Coronary artery (tissue), 2 donors: ENCODE measurements around the gene SOD1.
A peak's percentile ranks its signal among the peaks of the same experiment; 100 is the strongest.

ENCODE experiments used
- DNase-seq: peaks from one replicate; pipeline ENCODE4 v3.0.0-alpha.2; 2017; ENCODE audit warnings: low spot score
- H3K27ac ChIP-seq, 2 donors: fragments of 200-600 bp; sonication (generic); one replicate each; pipeline ENCODE4 v1.5.1; 2016 to 2019
- H3K4me3 ChIP-seq: fragments of 200-600 bp; sonication (generic); 2 replicates; pipeline ENCODE4 v1.5.1; 2016; ENCODE audit warnings: mild to moderate bottlenecking, moderate library complexity
- TF ChIP-seq, protein P1 (sequence below): fragments of 200-600 bp; sonication (generic); IDR thresholded peaks from one replicate; pipeline ENCODE4 v1.5.1; 2019; ENCODE audit warnings: antibody characterized with exemption

SOD1 gene

GRCh38 chr21:31659536-31660258, at the start of gene SOD1:
SOD1 (plus strand) TSS chr21:31659693; CDS start chr21:31659770, 77 bp downstream.
- H3K27ac ChIP-seq, result peak within 1 kb of the TSS; percentile 89 to 98
- TF ChIP-seq, protein P1, sequence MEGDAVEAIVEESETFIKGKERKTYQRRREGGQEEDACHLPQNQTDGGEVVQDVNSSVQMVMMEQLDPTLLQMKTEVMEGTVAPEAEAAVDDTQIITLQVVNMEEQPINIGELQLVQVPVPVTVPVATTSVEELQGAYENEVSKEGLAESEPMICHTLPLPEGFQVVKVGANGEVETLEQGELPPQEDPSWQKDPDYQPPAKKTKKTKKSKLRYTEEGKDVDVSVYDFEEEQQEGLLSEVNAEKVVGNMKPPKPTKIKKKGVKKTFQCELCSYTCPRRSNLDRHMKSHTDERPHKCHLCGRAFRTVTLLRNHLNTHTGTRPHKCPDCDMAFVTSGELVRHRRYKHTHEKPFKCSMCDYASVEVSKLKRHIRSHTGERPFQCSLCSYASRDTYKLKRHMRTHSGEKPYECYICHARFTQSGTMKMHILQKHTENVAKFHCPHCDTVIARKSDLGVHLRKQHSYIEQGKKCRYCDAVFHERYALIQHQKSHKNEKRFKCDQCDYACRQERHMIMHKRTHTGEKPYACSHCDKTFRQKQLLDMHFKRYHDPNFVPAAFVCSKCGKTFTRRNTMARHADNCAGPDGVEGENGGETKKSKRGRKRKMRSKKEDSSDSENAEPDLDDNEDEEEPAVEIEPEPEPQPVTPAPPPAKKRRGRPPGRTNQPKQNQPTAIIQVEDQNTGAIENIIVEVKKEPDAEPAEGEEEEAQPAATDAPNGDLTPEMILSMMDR, result no peak
- peak; percentile 95 for DNase-seq
- peak within 1 kb of the TSS; percentile 94 for H3K4me3 ChIP-seq

DNA sequence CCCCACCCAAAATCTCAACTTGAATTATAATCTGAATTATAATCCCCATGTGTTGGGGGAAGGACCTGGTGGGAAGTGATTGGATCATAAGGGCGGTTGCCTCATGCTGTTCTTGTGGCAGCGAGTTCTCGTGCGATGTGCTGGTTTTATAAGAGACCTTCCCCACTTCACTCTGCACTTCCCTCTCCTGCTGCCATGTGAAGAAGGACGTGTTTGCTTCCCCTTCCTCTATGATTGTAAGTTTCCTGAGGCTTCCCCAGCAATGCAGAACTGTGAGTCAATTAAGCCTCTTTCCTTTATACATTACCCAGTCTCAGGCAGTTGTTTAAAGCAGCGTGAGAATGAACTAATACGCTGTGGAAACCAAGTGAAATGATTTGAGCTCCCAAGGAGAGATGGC, 48.0 kb upstream of the SOD1 start:
- no peak for DNase-seq
- H3K27ac ChIP-seq, result no peak overlapping the region
- TF ChIP-seq, protein P1, result no peak
- H3K4me3 ChIP-seq, result no peak overlapping the region

GRCh38 chr21:31612894-31613785, 46.4 kb upstream of the SOD1 start:
- no peak for DNase-seq
- Histone ChIP-seq H3K4me3 (no peak overlapping the region), H3K27ac (no peak overlapping the region)
- TF ChIP-seq, protein P1, result no peak

- Histone ChIP-seq H3K4me3 (no peak overlapping the region), H3K27ac (no peak overlapping the region)
- no peak for DNase-seq
- TF ChIP-seq, protein P1, result no peak
Observed at GRCh38 chr21:31614705-31615104, 44.8 kb upstream of the SOD1 start.

DNA sequence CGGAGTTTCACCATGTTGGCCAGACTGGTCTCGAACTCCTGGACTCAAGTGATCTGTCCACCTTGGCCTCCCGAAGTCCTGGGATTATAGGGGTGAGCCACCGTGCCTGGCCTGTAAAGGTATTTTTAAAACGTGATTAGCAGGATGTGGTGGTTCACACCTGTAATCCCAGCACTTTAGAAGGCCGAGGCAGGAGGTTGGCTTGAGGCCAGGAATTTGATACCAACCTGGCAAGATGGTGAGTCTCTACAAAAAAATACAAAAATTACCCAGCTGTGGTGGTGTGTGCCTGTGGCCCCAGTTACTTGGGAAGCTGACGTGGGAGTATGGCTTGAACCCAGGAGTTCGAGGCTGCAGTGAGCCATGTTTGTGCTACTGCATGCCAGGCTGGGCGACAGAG, 43.3 kb upstream of the SOD1 start:
- Histone ChIP-seq H3K27ac (no peak overlapping the region), H3K4me3 (no peak overlapping the region)
- no peak for DNase-seq
- TF ChIP-seq, protein P1, result no peak

- TF ChIP-seq, protein P1, result no peak
- H3K27ac ChIP-seq, result no peak overlapping the region
- no peak overlapping the region for H3K4me3 ChIP-seq
- DNase-seq, result no peak
Observed at GRCh38 chr21:31618696-31619430, 40.6 kb upstream of the SOD1 start.
